OCI-LY3 (cell line): ENCODE data around the gene NDUFAF7.

ENCODE experiments used
- H2AFZ ChIP-seq: fragments of 200-600, 300-600 bp; shearing (Covaris generic); 2 replicates; pipeline ENCODE4 v1.6.0; 2014; ENCODE audit warnings: antibody characterized with exemption, low read depth, low read length
- H3K27ac ChIP-seq: fragments of 200-600, 300-600 bp; sonication (generic); 2 replicates; pipeline ENCODE4 v1.5.1; 2014; ENCODE audit warnings: mild to moderate bottlenecking, low read length, moderate library complexity, mixed read lengths
- H3K27me3 ChIP-seq: fragments of 200-600, 300-600 bp; sonication (generic); 2 replicates; pipeline ENCODE4 v1.6.1; 2014; ENCODE audit warnings: low read depth, low read length, mixed read lengths
- H3K36me3 ChIP-seq: fragments of 200-600, 300-600 bp; sonication (generic); replicated peaks from 2 replicates; pipeline ENCODE3; 2014; ENCODE audit warnings: low read depth, low read length, mixed read lengths
- H3K4me1 ChIP-seq: fragments of 300-600, 200-600 bp; sonication (generic); 2 replicates; pipeline ENCODE4 v1.6.1; 2014; ENCODE audit warnings: low read length, mixed read lengths
- H3K4me2 ChIP-seq: fragments of 200-600, 300-600 bp; sonication (generic); 2 replicates; pipeline ENCODE4 v1.6.1; 2014; ENCODE audit warnings: low read length, mixed read lengths
- H3K4me3 ChIP-seq: fragments of 300-600, 200-600 bp; sonication (generic); 2 replicates; pipeline ENCODE4 v1.5.1; 2014; ENCODE audit warnings: antibody characterized with exemption, mild to moderate bottlenecking, low read length, moderate library complexity
- H3K79me2 ChIP-seq: fragments of 300-600, 200-600 bp; shearing (Covaris generic); 2 replicates; pipeline ENCODE4 v1.6.1; 2014; ENCODE audit warnings: mild to moderate bottlenecking, low read length, mixed read lengths
- H3K9ac ChIP-seq: fragments of 300-600, 200-600 bp; shearing (Covaris generic); 2 replicates; pipeline ENCODE4 v1.6.0; 2014; ENCODE audit warnings: mild to moderate bottlenecking, low read length, moderate library complexity
- H3K9me3 ChIP-seq: fragments of 200-600, 300-600 bp; shearing (Covaris generic); 2 replicates; pipeline ENCODE4 v1.6.1; 2014; ENCODE audit warnings: low read length, mixed read lengths; ENCODE audit not compliant: insufficient read depth
- H4K20me1 ChIP-seq: fragments of 200-600, 300-600 bp; sonication (generic); 2 replicates; pipeline ENCODE4 v1.6.1; 2016; ENCODE audit warnings: low read length, mixed read lengths; ENCODE audit not compliant: insufficient read depth
- CTCF ChIP-seq: fragments of 200-600, 300-600 bp; sonication (generic); IDR thresholded peaks from 2 replicates; pipeline ENCODE4 v1.5.1; 2014; ENCODE audit warnings: antibody characterized with exemption, low read length, low read depth
- EZH2phosphoT487 ChIP-seq: fragments of 200-600 bp; shearing (Covaris generic); IDR thresholded peaks from 2 replicates; pipeline ENCODE4 v1.6.1; 2018; ENCODE audit warnings: antibody characterized with exemption, mixed run types, low read depth

NDUFAF7 gene

GRCh38 chr2:37297632-37298031 lies 66.2 kb downstream of the NDUFAF7 start:
- no peak for TF ChIP-seq CTCF
- TF ChIP-seq EZH2phosphoT487 = no peak
- Histone ChIP-seq H3K4me1 (peaks cover 12% of the 10 kb centered on the region), H4K20me1 (peaks cover 46% of the 10 kb centered on the region), H3K4me3 (no peak overlapping the region), H3K36me3 (peaks cover 10% of the 10 kb centered on the region), H3K9me3 (no peaks in the 10 kb centered on the region), H3K27ac (no peak overlapping the region), H2AFZ (no peak overlapping the region), H3K79me2 (peaks cover 80% of the 10 kb centered on the region), H3K4me2 (no peak overlapping the region), H3K9ac (no peak overlapping the region), H3K27me3 (no peaks in the 10 kb centered on the region)
